NCI-H2196 (cell line): ENCODE measurements around the gene SPATA6L.
A peak's percentile ranks its signal among the peaks of the same experiment; 100 is the strongest.
"Not testable (repeated sequence)": the region's sequence is repeated elsewhere in the genome, so short reads cannot be mapped to it uniquely, and the experiment has no call there.

Source experiments
- DNase-seq: peaks from one replicate; lab custom pipeline; 2025; ENCODE audit not compliant: unreplicated experiment; lab: John Stamatoyannopoulos, UW

Gene SPATA6L

GRCh38 chr9:4639420-4639819 lies 26.9 kb downstream of the SPATA6L start:
- no peak for DNase-seq

DNA sequence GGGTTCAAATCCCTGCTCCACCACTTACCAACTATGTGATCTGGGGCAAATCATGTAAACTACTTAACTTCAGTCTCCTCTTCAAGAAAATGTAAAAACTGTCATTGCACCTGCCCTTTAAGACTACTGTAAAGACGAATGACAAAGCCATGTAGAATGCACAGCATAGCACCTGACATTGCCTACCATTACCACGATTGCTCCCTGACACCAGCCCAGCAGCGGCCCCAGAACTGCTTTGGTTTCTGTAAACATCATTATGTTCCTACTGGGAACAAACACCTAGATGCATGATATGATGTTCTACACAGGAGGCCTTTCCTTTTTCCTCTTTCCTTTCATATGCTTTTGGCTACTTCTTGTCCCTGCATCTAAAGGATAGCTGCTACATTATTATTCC lies 27.3 kb downstream of the SPATA6L start:
- DNase-seq = no peak

DNA sequence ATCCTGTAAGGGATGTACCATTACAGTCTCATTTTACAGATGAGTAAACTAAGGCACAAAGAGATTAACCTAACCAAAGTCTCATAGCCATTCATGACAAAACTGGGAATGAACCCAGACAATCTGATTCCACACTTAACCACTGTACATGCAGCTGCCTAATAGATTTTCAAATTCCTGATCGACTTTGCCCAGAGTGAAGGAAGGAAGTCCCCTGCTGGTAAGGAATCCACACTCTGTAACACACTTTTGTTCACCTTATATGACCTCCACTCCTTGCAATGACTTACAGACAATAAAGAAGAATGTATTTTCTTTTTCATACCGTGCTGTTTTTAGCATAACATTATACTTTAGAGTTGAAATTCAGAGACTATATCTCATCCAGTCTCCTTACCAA lies 35.4 kb downstream of the SPATA6L start:
- no peak for DNase-seq

DNA sequence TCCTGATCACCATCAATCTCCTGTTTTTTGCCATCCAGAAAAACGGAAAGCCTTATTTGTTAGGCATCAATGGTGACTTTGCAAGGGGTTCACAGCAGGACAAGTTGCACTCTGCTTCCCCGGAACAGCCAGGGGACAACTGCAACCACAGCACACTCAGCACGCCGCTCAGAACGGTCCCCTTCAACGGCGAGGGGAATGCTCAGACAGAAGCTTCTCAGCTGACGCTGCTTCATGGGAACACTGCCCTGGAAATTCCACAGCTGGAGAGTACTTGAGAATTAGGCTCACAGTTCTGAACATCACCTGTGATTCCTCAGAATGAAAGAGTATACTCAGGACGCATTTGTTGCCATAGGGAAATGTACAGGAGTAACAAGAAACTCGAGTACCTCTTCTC lies 44.3 kb downstream of the SPATA6L start:
- DNase-seq = no peak

- no peak for DNase-seq
These were observed 45.3 kb downstream of the SPATA6L start for GRCh38 chr9:4620881-4621555.

GRCh38 chr9:4620057-4620765 lies 46.1 kb downstream of the SPATA6L start:
- DNase-seq = no peak

DNA sequence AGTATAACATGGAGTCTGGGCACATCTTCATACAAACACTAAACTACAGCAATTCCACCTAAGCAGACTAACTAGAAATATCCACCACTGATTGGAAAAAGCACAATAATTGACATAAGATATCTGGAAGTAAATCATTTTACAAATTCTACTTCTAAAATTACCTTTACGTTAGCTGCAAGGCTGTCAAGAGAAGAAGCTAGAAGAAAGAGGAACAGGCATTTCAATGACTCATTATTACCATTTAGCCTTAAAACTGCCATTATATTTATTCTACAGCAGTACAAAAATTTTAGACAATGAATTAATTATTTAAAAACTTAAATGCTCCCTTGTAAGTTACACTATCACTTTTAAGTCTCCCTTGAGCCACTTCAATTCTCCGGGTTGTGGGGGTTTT lies 47.6 kb downstream of the SPATA6L start:
- no peak for DNase-seq

GRCh38 chr9:4617752-4618151 lies 48.5 kb downstream of the SPATA6L start:
- DNase-seq = no peak

GRCh38 chr9:4615778-4616177 lies 50.5 kb downstream of the SPATA6L start:
- no peak for DNase-seq

GRCh38 chr9:4615251-4615650 lies 51.0 kb downstream of the SPATA6L start:
- no peak for DNase-seq

- no peak for DNase-seq
These were observed 51.7 kb downstream of the SPATA6L start for GRCh38 chr9:4614627-4615026.

DNA sequence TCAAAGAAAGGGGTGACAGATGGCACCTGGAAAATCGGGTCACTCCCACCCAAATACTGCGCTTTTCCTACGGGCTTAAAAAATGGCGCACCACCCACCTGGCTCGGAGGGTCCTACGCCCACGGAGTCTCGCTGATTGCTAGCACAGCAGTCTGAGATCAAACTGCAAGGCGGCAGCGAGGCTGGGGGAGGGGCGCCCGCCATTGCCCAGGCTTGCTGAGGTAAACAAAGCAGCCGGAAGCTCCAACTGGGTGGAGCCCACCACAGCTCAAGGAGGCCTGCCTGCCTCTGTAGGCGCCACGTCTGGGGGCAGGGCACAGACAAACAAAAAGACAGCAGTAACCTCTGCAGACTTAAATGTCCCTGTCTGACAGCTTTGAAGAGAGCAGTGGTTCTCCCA lies 60.2 kb downstream of the SPATA6L start:
- DNase-seq = not testable (repeated sequence)

DNA sequence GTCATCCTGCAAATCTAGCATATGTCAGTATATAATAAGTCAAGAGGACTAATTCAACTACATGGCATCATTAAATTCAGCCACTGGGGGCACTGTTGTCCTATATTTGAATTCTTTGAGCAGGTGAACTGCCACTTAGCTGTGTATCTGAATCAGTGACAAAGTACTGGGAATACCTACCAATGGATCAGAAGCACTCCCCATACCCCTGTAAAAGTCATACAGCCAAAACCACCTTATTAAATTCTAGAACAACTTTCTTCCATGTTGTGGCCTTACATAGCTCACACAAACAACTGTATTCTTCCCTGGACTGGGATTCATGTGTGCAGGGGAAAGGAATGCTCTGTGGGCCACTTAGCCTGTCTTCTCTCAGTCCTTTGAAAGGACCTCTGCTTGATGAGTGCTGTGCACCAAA lies 61.6 kb downstream of the SPATA6L start:
- DNase-seq = peak; percentile 91

DNA sequence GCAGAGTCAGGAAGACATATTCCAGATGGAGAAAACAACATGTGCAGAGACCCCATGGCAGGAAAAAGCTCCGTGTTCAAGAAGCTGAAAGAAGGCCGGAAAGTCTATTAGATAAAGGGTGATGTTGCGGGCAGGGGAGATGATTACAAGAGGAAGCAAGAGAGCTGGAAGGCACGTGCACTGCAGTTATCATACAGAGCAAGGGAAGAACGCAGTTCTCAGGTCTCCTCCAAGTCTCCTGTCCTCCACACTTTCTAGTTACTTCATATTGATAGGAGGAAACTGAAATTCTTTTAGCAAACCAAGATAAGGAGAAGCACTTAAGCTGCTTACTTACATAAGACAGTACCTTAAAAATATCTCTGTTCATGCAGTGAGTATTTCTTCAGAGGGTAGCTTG lies 62.5 kb downstream of the SPATA6L start:
- no peak for DNase-seq

DNA sequence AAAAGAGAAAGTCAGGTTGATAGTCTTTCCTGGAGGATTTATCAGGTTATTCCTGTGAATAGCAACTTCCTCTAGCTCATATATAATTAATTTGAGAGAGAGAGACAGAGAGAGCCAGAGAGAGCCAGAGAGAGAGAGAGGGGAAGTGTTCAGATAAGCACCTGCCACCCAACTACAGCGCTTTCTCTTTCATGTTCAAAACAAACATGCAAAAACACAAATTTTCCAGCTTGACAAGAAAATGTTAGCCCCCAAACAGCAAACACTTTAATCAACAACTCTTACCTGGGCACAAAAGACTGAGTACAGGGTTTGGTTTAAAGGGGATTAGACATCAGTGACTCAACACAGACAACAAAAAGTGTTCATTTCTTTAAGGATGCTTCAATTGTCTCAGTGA lies 65.9 kb downstream of the SPATA6L start:
- DNase-seq = no peak

GRCh38 chr9:4596165-4596922 lies 69.9 kb downstream of the SPATA6L start:
- no peak for DNase-seq

GRCh38 chr9:4594994-4595393 lies 71.3 kb downstream of the SPATA6L start:
- no peak for DNase-seq

- no peak for DNase-seq
These were observed 71.7 kb downstream of the SPATA6L start for GRCh38 chr9:4594545-4594944.

DNA sequence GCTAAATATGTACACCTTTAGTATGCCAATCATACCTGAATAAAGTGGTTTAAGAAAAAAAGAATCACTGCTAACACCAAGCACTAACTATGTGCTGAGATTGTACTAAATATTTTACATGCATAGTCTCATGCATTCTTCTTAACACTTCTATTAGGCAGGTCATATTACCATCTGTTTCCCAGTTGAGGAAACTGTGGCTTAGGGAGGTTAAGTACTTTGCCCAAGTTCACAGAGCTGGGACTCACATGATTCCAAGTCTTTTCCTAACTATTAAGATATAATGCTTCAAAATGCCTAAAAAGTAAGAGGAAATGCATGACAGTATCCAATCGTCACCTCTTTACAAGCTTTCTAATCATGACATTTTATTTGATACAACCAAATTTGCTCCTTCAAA lies 73.4 kb downstream of the SPATA6L start:
- DNase-seq = no peak

DNA sequence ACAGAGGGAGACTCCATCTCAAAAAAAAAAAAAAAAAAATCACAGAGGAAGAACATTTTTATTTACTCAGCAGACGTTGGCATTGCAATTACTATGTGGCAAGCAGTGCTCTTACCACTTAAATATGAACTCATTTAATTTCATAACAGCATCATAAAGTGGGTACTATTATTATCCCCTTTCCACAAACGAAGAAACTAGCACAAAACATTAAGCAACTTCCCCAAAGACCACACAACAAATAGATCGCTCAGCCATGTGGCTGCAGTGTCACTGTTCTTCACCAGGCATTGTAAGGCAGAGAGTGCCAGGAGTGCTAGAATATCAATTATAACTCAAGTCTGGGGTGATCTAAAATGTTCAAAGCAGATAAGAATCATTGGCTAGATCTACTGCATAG lies 74.0 kb downstream of the SPATA6L start:
- DNase-seq = no peak

- no peak for DNase-seq
These were observed 75.2 kb downstream of the SPATA6L start for GRCh38 chr9:4591123-4591500.

DNA sequence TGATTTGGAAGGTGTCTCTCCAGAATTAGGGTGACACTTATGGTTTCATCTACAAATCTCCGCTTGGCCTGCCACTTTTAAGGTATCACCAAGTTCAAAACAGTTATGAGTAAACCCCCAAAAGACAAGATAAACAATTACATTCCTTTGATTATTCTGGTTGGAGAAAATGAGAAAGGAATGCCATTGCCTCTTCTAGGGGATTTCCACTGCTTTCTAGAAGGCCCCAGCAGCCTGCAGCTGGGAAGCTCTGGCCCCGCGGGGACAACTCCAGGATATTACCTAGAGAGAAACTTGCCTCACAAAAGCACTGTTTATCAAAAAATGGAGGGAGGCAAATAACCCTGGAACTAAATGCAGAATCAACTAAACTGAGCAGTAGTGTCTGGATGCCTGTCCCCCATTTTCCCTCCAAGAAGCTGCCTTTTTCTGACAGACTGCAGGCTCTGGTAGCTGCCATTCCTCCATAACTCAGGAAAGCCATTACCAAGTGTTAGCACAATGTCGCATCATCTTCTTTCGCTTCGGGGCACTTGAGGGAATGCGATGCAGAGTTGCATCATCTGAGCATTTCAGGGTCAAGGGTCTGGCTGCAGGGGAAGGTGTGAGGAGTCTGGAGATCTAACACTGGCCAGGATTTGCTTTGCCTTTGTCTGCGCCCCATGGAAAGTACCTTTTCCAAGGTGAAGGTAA lies 75.7 kb downstream of the SPATA6L start:
- DNase-seq = no peak
